IMR-90 (cell line): ENCODE data around the gene GALNT7. TPM values are rescaled to one million over a fixed set of nuclear protein-coding genes. Genes with fewer than 3 reads are reported as not detected.

ENCODE experiments used
- ATAC-seq: fragments of 200-7000 bp; cut with Tn5 transposase; 2 replicates; pipeline ENCODE4 v1.9.1; 2020; ENCODE audit warnings: low read depth, mild to moderate bottlenecking, moderate library complexity
- BruUV-seq: library from RNA; stranded (reverse); fragments of 400-500 nt; replicated peaks from 2 replicates; lab custom pipeline; 2021; lab: Mats Ljungman, UMichigan
- CTCF ChIA-PET: fragments of 300-600 bp; formaldehyde crosslinking; extraction: SDS; loops from one replicate; lab custom pipeline; 2021; ENCODE audit warnings: antibody characterized with exemption; lab: Yijun Ruan, JAX
- POLR2A ChIA-PET: fragments of 300-600 bp; sonication (Branson Sonifier 250); formaldehyde crosslinking; loops from one replicate; lab custom pipeline; 2022; ENCODE audit warnings: antibody characterized with exemption; ENCODE audit not compliant: unreplicated experiment; lab: Charles Lee
- DNase-seq: peaks from one replicate; pipeline ENCODE4 v3.0.0; 2013
- H2AFZ ChIP-seq: replicated peaks from 2 replicates; pipeline ENCODE3; 2013; ENCODE audit warnings: low read length, mild to moderate bottlenecking; ENCODE audit not compliant: poor library complexity
- H2AK5ac ChIP-seq: 2 replicates; pipeline ENCODE4 v1.6.1; 2013; ENCODE audit warnings: low read depth, low read length, inconsistent platforms
- H2AK9ac ChIP-seq: replicated peaks from 2 replicates; pipeline ENCODE3; 2013; ENCODE audit warnings: mild to moderate bottlenecking, low read depth, low read length, moderate library complexity; ENCODE audit not compliant: poor library complexity
- H2BK120ac ChIP-seq: 2 replicates; pipeline ENCODE4 v1.6.1; 2013; ENCODE audit warnings: low read depth, low read length, inconsistent platforms
- H2BK15ac ChIP-seq: 3 replicates; pipeline ENCODE4 v1.6.1; 2013; ENCODE audit warnings: low read depth, low read length, inconsistent platforms
- H2BK20ac ChIP-seq: 2 replicates; pipeline ENCODE4 v1.6.1; 2013; ENCODE audit warnings: low read depth, mild to moderate bottlenecking, inconsistent platforms, low read length, moderate library complexity
- H2BK5ac ChIP-seq: 2 replicates; pipeline ENCODE4 v1.6.1; 2013; ENCODE audit warnings: mild to moderate bottlenecking, low read depth, low read length, inconsistent platforms; ENCODE audit not compliant: poor library complexity, severe bottlenecking
- H3K14ac ChIP-seq: replicated peaks from 2 replicates; pipeline ENCODE4 v1.6.1; 2013; ENCODE audit warnings: low read depth, low read length, inconsistent platforms
- H3K18ac ChIP-seq: 2 replicates; pipeline ENCODE4 v1.6.1; 2013; ENCODE audit warnings: low read depth, low read length, control low read depth
- H3K23ac ChIP-seq: 2 replicates; pipeline ENCODE4 v1.6.1; 2013; ENCODE audit warnings: low read depth, low read length, inconsistent platforms
- H3K27ac ChIP-seq: 2 replicates; pipeline ENCODE4 v1.5.1; 2013; ENCODE audit warnings: mild to moderate bottlenecking, control low read depth, low read length; ENCODE audit not compliant: insufficient read depth
- H3K27me3 ChIP-seq: 2 replicates; pipeline ENCODE4 v1.6.1; 2013; ENCODE audit warnings: low read length; ENCODE audit not compliant: control insufficient read depth, insufficient read depth
- H3K36me3 ChIP-seq: 2 replicates; pipeline ENCODE4 v1.6.1; 2013; ENCODE audit warnings: low read length, mixed read lengths; ENCODE audit not compliant: control insufficient read depth, insufficient read depth
- H3K4ac ChIP-seq: 2 replicates; pipeline ENCODE4 v1.6.1; 2013; ENCODE audit warnings: low read depth, low read length, inconsistent platforms
- H3K4me1 ChIP-seq: 2 replicates; pipeline ENCODE4 v1.6.1; 2013; ENCODE audit warnings: low read length, mixed read lengths; ENCODE audit not compliant: control insufficient read depth, insufficient read depth
- H3K4me2 ChIP-seq: 2 replicates; pipeline ENCODE4 v1.6.1; 2013; ENCODE audit warnings: low read depth, mild to moderate bottlenecking, control low read depth, low read length, moderate library complexity
- H3K4me3 ChIP-seq: 2 replicates; pipeline ENCODE4 v1.5.1; 2013; ENCODE audit warnings: low read depth, mild to moderate bottlenecking, control low read depth, low read length, moderate library complexity; ENCODE audit not compliant: insufficient read depth
- H3K56ac ChIP-seq: 2 replicates; pipeline ENCODE4 v1.6.1; 2013; ENCODE audit warnings: low read length, inconsistent platforms; ENCODE audit not compliant: insufficient read depth; ENCODE audit errors: extremely low read depth
- H3K79me1 ChIP-seq, 2 experiments: 2 replicates each; pipeline ENCODE4 v1.6.1; 2013; ENCODE audit warnings: low read length in 2 of 2, inconsistent platforms in 1 of 2, low read depth in 1 of 2
- H3K9ac ChIP-seq: 2 replicates; pipeline ENCODE4 v1.6.1; 2013; ENCODE audit warnings: low read depth, low read length, control low read depth
- H3K9me1 ChIP-seq: 2 replicates; pipeline ENCODE4 v1.6.1; 2013; ENCODE audit warnings: low read length, inconsistent platforms; ENCODE audit not compliant: insufficient read depth
- H3K9me3 ChIP-seq: 2 replicates; pipeline ENCODE4 v1.6.1; 2013; ENCODE audit warnings: low read length; ENCODE audit not compliant: control insufficient read depth, insufficient read depth
- H4K20me1 ChIP-seq: 2 replicates; pipeline ENCODE4 v1.6.1; 2013; ENCODE audit warnings: low read length, inconsistent platforms; ENCODE audit not compliant: insufficient read depth
- H4K5ac ChIP-seq: 2 replicates; pipeline ENCODE4 v1.6.1; 2013; ENCODE audit warnings: mild to moderate bottlenecking, low read depth, low read length, control low read depth
- H4K8ac ChIP-seq, 2 experiments: 2 replicates each; pipeline ENCODE4 v1.6.1; 2013; ENCODE audit warnings: low read depth in 2 of 2, low read length in 2 of 2, control low read depth in 1 of 2, inconsistent platforms in 1 of 2
- H4K91ac ChIP-seq: 2 replicates; pipeline ENCODE4 v1.6.1; 2013; ENCODE audit warnings: low read depth, low read length, inconsistent platforms; ENCODE audit not compliant: insufficient read depth
- FOS ChIP-seq: fragments of 150-350 bp; IDR thresholded peaks from 2 replicates; pipeline ENCODE4 v1.6.1; 2016; ENCODE audit warnings: low read depth, low read length
- MAFK ChIP-seq: IDR thresholded peaks from 2 replicates; pipeline ENCODE4 v1.6.1; 2012; ENCODE audit warnings: low read depth, low read length, improper control_type of control experiment
- WGBS, 2 experiments: methylation state at CpG; one replicate each; pipeline versions ENCODE4 v1.1.5 to v1.1.7; 2013; ENCODE audit warnings: missing lambda C conversion rate in 2 of 2; ENCODE audit not compliant: insufficient read length in 1 of 2; ENCODE audit errors: extremely low coverage in 2 of 2; 5-methylcytosine and 5-hydroxymethylcytosine counted together
- dilution Hi-C: fragments of 300-500 bp; cut with HindIII; formaldehyde crosslinking; loops from one replicate; pipeline ENCODE4 v1.14.3; 2018; ENCODE audit warnings: low sequenced_read_pairs; ENCODE audit not compliant: unreplicated experiment
- in situ Hi-C: fragments of 300-500 bp; cut with MboI; formaldehyde crosslinking; loops from 3 replicates; pipeline ENCODE4 v1.14.3; 2019; ENCODE audit warnings: low sequenced_read_pairs, inconsistent platforms, mixed read lengths
- intact Hi-C: fragments of 100-400 bp; cut with micrococcal nuclease; formaldehyde crosslinking; loops from 2 replicates; pipeline ENCODE4 v1.10.0; 2022
- polyA plus RNA-seq, 3 experiments: library from polyadenylated mRNA; depleted of rRNA; stranded (reverse); fragments of >200 nt; gene quantifications; 2 replicates each; pipeline ENCODE4 v1.2.3, GENCODE V29; 2012; ENCODE audit warnings: low replicate concordance in 1 of 3
- total RNA-seq: library from RNA; depleted of rRNA; stranded (reverse); fragments of >200 nt; gene quantifications from 2 replicates; pipeline ENCODE4 v1.2.3, GENCODE V29; 2012
- TF ChIP-seq, protein P1 (sequence below): fragments of 150-350 bp; IDR thresholded peaks from 2 replicates; pipeline ENCODE4 v1.6.1; 2017; ENCODE audit warnings: mild to moderate bottlenecking, antibody characterized with exemption, low read length, low read depth

The GALNT7 gene
- total and polyA plus RNA-seq, 2 of the 4 experiments (the other 2 are of a cell fraction), result 19.1 to 31.2 TPM

DNA sequence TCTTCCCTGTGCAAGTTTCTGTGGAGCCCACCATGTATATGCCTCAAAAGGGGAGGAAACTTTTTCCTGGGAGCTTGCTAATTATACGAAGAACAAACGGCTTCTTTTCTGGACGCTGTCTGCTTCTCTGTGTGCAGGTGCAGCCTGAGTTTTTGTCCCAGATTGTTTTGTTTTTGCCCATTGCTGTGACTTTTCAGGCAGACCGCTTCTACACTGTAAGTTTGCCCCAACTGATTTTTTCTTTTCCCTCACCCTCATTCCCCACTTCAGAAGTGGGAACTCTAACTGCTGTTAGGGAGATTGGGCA is 113.6 kb downstream of the GALNT7 start:
- H3K4me1 ChIP-seq, result no peaks in the 10 kb centered on the region
- no peak overlapping the region for H2BK15ac ChIP-seq
- no peak overlapping the region for H2AK9ac ChIP-seq
- H3K18ac ChIP-seq, result no peak overlapping the region
- no peak overlapping the region for H3K14ac ChIP-seq
- H2AK5ac ChIP-seq, result no peak overlapping the region
- no peak overlapping the region for H2AFZ ChIP-seq
- no peaks in the 10 kb centered on the region; the same call in 1 of the 2 replicates for H4K20me1 ChIP-seq
- in situ Hi-C loops (no loop called here), intact Hi-C loops (no loop called here), dilution Hi-C loops (no loop called here)
- H4K5ac ChIP-seq, result no peak overlapping the region
- POLR2A ChIA-PET, result no interaction called here
- H3K36me3 ChIP-seq, result no peaks in the 10 kb centered on the region
- H3K4me2 ChIP-seq, result no peak overlapping the region
- no peak overlapping the region for H3K4me3 ChIP-seq
- H2BK20ac ChIP-seq, result no peak overlapping the region
- H2BK5ac ChIP-seq, result no peak overlapping the region
- no peaks in the 10 kb centered on the region for H3K27me3 ChIP-seq
- no TSS peak for BruUV-seq
- H3K4ac ChIP-seq, result no peak overlapping the region
- no peak overlapping the region for H4K8ac ChIP-seq
- H3K27ac ChIP-seq, result no peak overlapping the region
- WGBS, 2 experiments, result 80% methylated on average over 2 of the region's 4 CpGs; no CpG with 5 or more reads in 1 of the 2 experiments
- H3K79me1 ChIP-seq, result no peaks in the 10 kb centered on the region
- ATAC-seq, result no peak
- no peak for TF ChIP-seq FOS
- no peak for TF ChIP-seq MAFK
- TF ChIP-seq, protein P1, sequence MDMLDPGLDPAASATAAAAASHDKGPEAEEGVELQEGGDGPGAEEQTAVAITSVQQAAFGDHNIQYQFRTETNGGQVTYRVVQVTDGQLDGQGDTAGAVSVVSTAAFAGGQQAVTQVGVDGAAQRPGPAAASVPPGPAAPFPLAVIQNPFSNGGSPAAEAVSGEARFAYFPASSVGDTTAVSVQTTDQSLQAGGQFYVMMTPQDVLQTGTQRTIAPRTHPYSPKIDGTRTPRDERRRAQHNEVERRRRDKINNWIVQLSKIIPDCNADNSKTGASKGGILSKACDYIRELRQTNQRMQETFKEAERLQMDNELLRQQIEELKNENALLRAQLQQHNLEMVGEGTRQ, result no peak
- CTCF ChIA-PET, result interaction anchor here (0.9 kb wide), 1 partner anchor 19 kb away, joined by 3 read pairs; no protein-coding TSS in a partner anchor
- H3K23ac ChIP-seq, result no peak overlapping the region
- H3K56ac ChIP-seq, result no peak overlapping the region
- H3K9ac ChIP-seq, result no peak overlapping the region
- DNase-seq, result no peak
- H3K9me3 ChIP-seq, result peaks cover 16% of the 10 kb centered on the region
- H3K9me1 ChIP-seq, result no peaks in the 10 kb centered on the region
- H4K91ac ChIP-seq, result no peak overlapping the region
- no peak overlapping the region for H2BK120ac ChIP-seq
